ENCODE results near the gene ATP8B4.

The ATP8B4 gene

GRCh38 chr15:50028326-50028725 lies 90.7 kb downstream of the ATP8B4 start:
- in situ Hi-C loops (cut with MboI; ENCODE audit: low sequenced_read_pairs), result no loop called here

- in situ Hi-C loops (cut with MboI; ENCODE audit: low sequenced_read_pairs), result no loop called here
These were observed 94.8 kb downstream of the ATP8B4 start for GRCh38 chr15:50024281-50024680.

- in situ Hi-C loops (cut with MboI; ENCODE audit: low sequenced_read_pairs), result no loop called here
These were observed 100.5 kb downstream of the ATP8B4 start for GRCh38 chr15:50018491-50018890.

GRCh38 chr15:50017522-50017921 lies 101.5 kb downstream of the ATP8B4 start:
- in situ Hi-C loops (cut with MboI; ENCODE audit: low sequenced_read_pairs), result no loop called here

- in situ Hi-C loops (cut with MboI; ENCODE audit: low sequenced_read_pairs), result no loop called here
These were observed 102.1 kb downstream of the ATP8B4 start for GRCh38 chr15:50016951-50017350.

- in situ Hi-C loops (cut with MboI; ENCODE audit: low sequenced_read_pairs), result no loop called here
These were observed 106.2 kb downstream of the ATP8B4 start for GRCh38 chr15:50012790-50013189.

GRCh38 chr15:50009634-50010033 lies 109.4 kb downstream of the ATP8B4 start:
- in situ Hi-C loops (cut with MboI; ENCODE audit: low sequenced_read_pairs), result no loop called here

- in situ Hi-C loops (cut with MboI; ENCODE audit: low sequenced_read_pairs), result no loop called here
These were observed 115.2 kb downstream of the ATP8B4 start for GRCh38 chr15:50003786-50004334.

- in situ Hi-C loops (cut with MboI; ENCODE audit: low sequenced_read_pairs), result no loop called here
These were observed 127.4 kb downstream of the ATP8B4 start for GRCh38 chr15:49991587-49991986.

- in situ Hi-C loops (cut with MboI; ENCODE audit: low sequenced_read_pairs), result no loop called here
These were observed 128.0 kb downstream of the ATP8B4 start for GRCh38 chr15:49990835-49991545.

- in situ Hi-C loops (cut with MboI; ENCODE audit: low sequenced_read_pairs), result no loop called here
These were observed 129.5 kb downstream of the ATP8B4 start for GRCh38 chr15:49989498-49989897.

GRCh38 chr15:49988766-49989165 lies 130.3 kb downstream of the ATP8B4 start:
- in situ Hi-C loops (cut with MboI; ENCODE audit: low sequenced_read_pairs), result no loop called here

- in situ Hi-C loops (cut with MboI; ENCODE audit: low sequenced_read_pairs), result no loop called here
These were observed 131.1 kb downstream of the ATP8B4 start for GRCh38 chr15:49987896-49988295.

- in situ Hi-C loops (cut with MboI; ENCODE audit: low sequenced_read_pairs), result no loop called here
These were observed 131.7 kb downstream of the ATP8B4 start for GRCh38 chr15:49987198-49987785.

- in situ Hi-C loops (cut with MboI; ENCODE audit: low sequenced_read_pairs), result no loop called here
These were observed 132.7 kb downstream of the ATP8B4 start for GRCh38 chr15:49986326-49986725.

- in situ Hi-C loops (cut with MboI; ENCODE audit: low sequenced_read_pairs), result no loop called here
These were observed 133.6 kb downstream of the ATP8B4 start for GRCh38 chr15:49985463-49985862.

- in situ Hi-C loops (cut with MboI; ENCODE audit: low sequenced_read_pairs), result no loop called here
These were observed 134.6 kb downstream of the ATP8B4 start for GRCh38 chr15:49984436-49984835.

GRCh38 chr15:49982584-49982983 lies 136.4 kb downstream of the ATP8B4 start:
- in situ Hi-C loops (cut with MboI; ENCODE audit: low sequenced_read_pairs), result no loop called here

- in situ Hi-C loops (cut with MboI; ENCODE audit: low sequenced_read_pairs), result no loop called here
These were observed 139.2 kb downstream of the ATP8B4 start for GRCh38 chr15:49979705-49980382.

- in situ Hi-C loops (cut with MboI; ENCODE audit: low sequenced_read_pairs), result no loop called here
These were observed 140.9 kb downstream of the ATP8B4 start for GRCh38 chr15:49978121-49978520.

- in situ Hi-C loops (cut with MboI; ENCODE audit: low sequenced_read_pairs), result no loop called here
These were observed 141.7 kb downstream of the ATP8B4 start for GRCh38 chr15:49977306-49977705.

- in situ Hi-C loops (cut with MboI; ENCODE audit: low sequenced_read_pairs), result no loop called here
These were observed 154.5 kb downstream of the ATP8B4 start for GRCh38 chr15:49964551-49964950.

Measured in HL-60/S4 treated with phorbol 12-myristate 13-acetate at 8.2 ng/mL for 4 days and 3 days (cell line).